ENCODE data around the gene NR1H2.

NR1H2 gene

DNA sequence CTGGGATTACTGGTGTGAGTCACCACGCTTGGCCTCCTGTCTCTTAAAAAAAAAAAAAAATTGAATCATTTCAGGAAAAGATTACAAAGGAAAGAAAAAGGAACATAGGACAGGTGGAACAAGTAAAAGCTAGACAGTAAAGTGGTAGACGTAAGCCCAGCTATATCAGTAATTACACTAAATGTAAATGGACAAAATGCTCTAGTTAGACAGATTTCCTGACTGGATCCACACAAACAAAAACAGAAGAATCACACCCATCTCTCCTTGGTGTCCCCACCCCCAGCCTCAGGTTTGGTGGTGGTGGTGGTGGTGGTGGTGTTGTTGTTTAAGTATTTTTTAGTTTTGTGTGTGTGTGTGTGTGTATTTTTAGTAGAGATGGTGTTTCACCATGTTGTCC is 36.2 kb downstream of the NR1H2 start:
- H3K4me3 ChIP-seq (replicated peaks; ENCODE audit: insufficient read depth, low read length) = no peak overlapping the region
- TF ChIP-seq, protein P1, sequence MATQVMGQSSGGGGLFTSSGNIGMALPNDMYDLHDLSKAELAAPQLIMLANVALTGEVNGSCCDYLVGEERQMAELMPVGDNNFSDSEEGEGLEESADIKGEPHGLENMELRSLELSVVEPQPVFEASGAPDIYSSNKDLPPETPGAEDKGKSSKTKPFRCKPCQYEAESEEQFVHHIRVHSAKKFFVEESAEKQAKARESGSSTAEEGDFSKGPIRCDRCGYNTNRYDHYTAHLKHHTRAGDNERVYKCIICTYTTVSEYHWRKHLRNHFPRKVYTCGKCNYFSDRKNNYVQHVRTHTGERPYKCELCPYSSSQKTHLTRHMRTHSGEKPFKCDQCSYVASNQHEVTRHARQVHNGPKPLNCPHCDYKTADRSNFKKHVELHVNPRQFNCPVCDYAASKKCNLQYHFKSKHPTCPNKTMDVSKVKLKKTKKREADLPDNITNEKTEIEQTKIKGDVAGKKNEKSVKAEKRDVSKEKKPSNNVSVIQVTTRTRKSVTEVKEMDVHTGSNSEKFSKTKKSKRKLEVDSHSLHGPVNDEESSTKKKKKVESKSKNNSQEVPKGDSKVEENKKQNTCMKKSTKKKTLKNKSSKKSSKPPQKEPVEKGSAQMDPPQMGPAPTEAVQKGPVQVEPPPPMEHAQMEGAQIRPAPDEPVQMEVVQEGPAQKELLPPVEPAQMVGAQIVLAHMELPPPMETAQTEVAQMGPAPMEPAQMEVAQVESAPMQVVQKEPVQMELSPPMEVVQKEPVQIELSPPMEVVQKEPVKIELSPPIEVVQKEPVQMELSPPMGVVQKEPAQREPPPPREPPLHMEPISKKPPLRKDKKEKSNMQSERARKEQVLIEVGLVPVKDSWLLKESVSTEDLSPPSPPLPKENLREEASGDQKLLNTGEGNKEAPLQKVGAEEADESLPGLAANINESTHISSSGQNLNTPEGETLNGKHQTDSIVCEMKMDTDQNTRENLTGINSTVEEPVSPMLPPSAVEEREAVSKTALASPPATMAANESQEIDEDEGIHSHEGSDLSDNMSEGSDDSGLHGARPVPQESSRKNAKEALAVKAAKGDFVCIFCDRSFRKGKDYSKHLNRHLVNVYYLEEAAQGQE (IDR thresholded peaks at IDR 0.05; ENCODE audit: insufficient replicate concordance, low read depth) = no peak
- TF ChIP-seq, protein P2, sequence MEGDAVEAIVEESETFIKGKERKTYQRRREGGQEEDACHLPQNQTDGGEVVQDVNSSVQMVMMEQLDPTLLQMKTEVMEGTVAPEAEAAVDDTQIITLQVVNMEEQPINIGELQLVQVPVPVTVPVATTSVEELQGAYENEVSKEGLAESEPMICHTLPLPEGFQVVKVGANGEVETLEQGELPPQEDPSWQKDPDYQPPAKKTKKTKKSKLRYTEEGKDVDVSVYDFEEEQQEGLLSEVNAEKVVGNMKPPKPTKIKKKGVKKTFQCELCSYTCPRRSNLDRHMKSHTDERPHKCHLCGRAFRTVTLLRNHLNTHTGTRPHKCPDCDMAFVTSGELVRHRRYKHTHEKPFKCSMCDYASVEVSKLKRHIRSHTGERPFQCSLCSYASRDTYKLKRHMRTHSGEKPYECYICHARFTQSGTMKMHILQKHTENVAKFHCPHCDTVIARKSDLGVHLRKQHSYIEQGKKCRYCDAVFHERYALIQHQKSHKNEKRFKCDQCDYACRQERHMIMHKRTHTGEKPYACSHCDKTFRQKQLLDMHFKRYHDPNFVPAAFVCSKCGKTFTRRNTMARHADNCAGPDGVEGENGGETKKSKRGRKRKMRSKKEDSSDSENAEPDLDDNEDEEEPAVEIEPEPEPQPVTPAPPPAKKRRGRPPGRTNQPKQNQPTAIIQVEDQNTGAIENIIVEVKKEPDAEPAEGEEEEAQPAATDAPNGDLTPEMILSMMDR (IDR thresholded peaks at IDR 0.05; ENCODE audit: insufficient read depth, low read length) = no peak
- TF ChIP-seq GABPA (IDR thresholded peaks at IDR 0.05; ENCODE audit: low read depth) (no peak), SPI1 (IDR thresholded peaks at IDR 0.05; ENCODE audit: borderline replicate concordance, low read depth) (no peak)
- no peak for DNase-seq (ENCODE audit: low read depth in 1 of 2, low spot score in 1 of 2)
- no peak overlapping the region for H3K27ac ChIP-seq (replicated peaks)
- H3K27me3 ChIP-seq (ENCODE audit: insufficient read depth, poor library complexity, severe bottlenecking) = no peaks in the 10 kb centered on the region

DNA sequence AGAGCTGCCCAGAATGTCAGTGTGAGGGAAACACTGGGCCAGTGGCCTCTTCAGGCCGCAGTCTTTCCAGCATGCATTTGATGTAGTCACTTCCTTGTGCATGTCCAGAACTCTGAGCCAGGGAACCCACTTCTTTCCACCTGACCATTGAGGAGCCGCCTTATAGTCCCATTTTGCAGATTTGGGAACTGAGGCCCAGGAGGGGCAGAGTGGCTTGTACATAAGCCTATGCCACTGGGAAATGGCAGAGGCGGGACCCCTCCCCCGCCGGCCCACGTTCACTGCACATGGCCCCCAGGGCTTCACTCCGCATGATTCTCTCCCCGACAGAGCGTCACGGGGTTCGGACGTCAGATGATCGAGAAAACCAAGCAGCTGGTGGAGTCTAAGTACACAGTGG is 36.8 kb downstream of the NR1H2 start:
- Histone ChIP-seq H3K4me3 (replicated peaks; ENCODE audit: insufficient read depth, low read length) (no peak overlapping the region), H3K27me3 (ENCODE audit: insufficient read depth, poor library complexity, severe bottlenecking) (no peaks in the 10 kb centered on the region), H3K27ac (replicated peaks) (no peak overlapping the region)
- DNase-seq (ENCODE audit: low read depth in 1 of 2, low spot score in 1 of 2) = no peak
- TF ChIP-seq GABPA (IDR thresholded peaks at IDR 0.05; ENCODE audit: low read depth) (no peak), POLR2AphosphoS5 (IDR thresholded peaks at IDR 0.05; ENCODE audit: low read depth) (no peak), SPI1 (IDR thresholded peaks at IDR 0.05; ENCODE audit: borderline replicate concordance, low read depth) (no peak)
- TF ChIP-seq, protein P1 (IDR thresholded peaks at IDR 0.05; ENCODE audit: insufficient replicate concordance, low read depth) = no peak
- TF ChIP-seq, protein P2 (IDR thresholded peaks at IDR 0.05; ENCODE audit: insufficient read depth, low read length) = no peak

DNA sequence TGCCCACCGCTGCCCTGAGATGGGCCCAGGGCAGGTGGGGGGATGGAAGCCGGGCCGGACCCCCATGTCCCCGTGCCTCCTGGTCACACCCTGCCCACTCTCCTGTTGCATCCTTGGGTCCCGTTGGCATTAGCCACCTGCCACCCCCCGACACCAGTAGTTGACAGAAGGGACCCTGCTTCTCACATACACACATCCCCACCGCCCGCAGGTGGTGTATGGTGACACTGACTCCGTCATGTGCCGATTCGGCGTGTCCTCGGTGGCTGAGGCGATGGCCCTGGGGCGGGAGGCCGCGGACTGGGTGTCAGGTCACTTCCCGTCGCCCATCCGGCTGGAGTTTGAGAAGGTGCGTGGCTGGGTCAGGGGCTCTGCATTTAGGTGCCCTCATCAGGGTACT is 37.3 kb downstream of the NR1H2 start:
- no peak for DNase-seq (ENCODE audit: low read depth in 1 of 2, low spot score in 1 of 2)
- H3K27me3 ChIP-seq (ENCODE audit: insufficient read depth, poor library complexity, severe bottlenecking) = no peaks in the 10 kb centered on the region
- no peak overlapping the region for H3K27ac ChIP-seq (replicated peaks)
- TF ChIP-seq SPI1 (IDR thresholded peaks at IDR 0.05; ENCODE audit: borderline replicate concordance, low read depth) (no peak), GABPA (IDR thresholded peaks at IDR 0.05; ENCODE audit: low read depth) (no peak), POLR2AphosphoS5 (IDR thresholded peaks at IDR 0.05; ENCODE audit: low read depth) (no peak)
- TF ChIP-seq, protein P1 (IDR thresholded peaks at IDR 0.05; ENCODE audit: insufficient replicate concordance, low read depth) = no peak
- H3K4me3 ChIP-seq (replicated peaks; ENCODE audit: insufficient read depth, low read length) = no peak overlapping the region

Data from HL-60 (cell line).